Germinal center (tissue), 1 donor: ENCODE data around the gene AFAP1L2.
"Not testable (repeated sequence)": the region's sequence is repeated elsewhere in the genome, so short reads cannot be mapped to it uniquely, and the experiment has no call there.

ENCODE experiments used
- DNase-seq: peaks from one replicate; pipeline ENCODE4 v3.0.0; 2012; ENCODE audit warnings: mixed read lengths, low spot score

AFAP1L2 gene

DNA sequence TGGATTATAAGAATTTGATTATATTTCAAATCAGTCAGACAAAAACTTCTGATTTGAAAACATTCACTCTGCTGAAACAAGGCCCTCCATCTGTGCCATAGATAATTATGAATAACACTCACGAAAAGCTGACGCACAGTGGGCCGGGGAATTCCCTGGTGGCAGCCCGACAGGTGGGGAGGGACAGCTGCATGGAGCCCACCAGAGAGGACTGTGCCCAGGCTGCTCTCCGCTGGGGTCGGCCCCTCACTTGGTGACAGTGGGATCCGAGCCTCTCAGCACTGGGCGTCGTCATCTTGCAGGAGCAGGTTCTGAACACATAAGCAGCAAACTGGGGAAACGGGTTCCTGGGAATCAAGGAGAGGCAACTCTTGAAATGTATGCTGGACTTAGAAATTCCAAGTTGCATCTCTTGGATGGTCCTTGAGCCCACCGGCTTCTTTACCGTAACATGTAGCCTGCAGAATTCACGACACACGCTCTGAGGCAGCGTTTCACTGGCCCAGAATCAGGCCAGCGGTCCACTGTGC, 41.4 kb downstream of the AFAP1L2 start:
- DNase-seq: no peak

DNA sequence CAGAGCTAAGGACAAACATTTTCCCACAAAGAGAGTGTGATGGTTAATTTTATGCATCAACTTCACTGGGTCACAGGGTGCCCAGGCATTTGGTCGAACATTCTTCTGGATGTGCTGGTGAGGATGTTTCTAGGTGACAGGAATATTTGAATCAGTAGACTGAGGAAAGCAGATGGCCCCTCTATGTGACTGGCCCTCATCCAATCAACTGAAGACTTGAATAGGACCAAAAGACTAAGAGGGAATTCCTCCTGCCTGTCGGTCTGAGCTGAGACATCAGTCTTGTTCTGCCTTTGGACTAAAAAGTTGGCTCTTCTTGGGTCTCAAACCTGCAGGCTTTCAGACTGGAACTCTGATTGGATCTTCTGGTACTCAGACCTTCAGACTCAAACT, 44.4 kb downstream of the AFAP1L2 start:
- DNase-seq: no peak

DNA sequence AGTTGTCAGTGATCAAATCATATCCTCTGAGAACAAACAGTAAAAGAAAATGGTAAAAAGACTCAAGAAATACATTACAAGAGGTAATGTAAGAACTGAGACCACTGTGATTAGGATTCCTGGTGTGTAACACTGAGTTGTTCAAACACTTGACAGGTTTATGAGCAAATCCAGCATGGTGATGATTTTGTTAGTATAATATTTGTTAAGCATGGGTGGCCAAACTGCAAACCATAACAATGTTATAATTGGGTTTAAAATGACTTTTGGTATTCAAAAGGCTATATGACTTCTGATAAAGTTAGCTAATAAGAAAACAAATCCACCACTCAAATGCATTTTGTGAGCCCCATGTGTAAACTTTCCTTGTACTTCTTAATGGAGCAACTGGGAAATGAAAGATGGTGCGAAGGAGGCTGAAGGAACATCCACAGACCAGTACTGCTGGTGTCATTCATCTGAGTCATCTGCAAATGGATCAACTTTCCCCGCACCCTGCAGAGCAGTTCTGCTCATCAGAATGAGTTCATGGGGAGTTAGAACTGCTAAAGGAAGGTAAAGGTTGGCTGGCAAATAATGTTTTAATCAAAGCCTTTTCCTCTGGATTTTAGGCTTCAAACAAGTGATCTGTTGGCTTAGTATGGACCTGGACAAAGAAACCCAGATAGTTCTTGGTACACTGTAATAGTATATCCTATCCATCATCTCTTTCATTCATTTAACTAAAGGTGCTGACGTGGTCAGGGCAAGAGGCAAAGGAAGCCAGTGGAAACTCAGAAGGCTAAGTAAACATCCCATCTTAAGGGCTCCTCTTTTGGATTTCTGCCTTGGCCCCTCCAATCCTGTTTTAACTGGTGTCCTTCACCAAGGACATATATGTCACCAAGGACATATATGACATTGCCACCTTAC, 45.0 kb downstream of the AFAP1L2 start:
- no peak for DNase-seq

DNA sequence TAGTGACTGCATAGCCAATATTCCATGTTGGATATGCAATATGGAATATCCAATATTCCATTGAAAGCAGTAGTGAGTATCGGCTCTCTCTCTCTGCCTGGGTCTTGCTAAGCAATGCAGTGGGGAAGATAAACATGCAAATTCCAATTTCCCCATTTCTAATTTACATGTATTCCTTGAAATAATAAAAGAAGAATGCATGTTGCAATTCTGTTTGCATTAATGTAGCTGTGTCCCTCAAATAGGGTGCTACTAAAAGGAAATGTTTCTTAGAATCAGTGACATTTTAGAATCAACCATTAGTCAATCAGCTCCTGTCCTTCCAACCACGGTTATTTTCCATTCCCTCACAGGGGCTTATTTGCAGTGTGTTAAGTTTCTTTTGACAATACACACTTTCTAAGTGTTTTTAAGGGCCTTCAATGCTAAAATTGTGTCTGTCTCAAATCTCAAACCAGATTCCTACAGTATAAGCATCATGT, 46.7 kb downstream of the AFAP1L2 start:
- DNase-seq: no peak

DNA sequence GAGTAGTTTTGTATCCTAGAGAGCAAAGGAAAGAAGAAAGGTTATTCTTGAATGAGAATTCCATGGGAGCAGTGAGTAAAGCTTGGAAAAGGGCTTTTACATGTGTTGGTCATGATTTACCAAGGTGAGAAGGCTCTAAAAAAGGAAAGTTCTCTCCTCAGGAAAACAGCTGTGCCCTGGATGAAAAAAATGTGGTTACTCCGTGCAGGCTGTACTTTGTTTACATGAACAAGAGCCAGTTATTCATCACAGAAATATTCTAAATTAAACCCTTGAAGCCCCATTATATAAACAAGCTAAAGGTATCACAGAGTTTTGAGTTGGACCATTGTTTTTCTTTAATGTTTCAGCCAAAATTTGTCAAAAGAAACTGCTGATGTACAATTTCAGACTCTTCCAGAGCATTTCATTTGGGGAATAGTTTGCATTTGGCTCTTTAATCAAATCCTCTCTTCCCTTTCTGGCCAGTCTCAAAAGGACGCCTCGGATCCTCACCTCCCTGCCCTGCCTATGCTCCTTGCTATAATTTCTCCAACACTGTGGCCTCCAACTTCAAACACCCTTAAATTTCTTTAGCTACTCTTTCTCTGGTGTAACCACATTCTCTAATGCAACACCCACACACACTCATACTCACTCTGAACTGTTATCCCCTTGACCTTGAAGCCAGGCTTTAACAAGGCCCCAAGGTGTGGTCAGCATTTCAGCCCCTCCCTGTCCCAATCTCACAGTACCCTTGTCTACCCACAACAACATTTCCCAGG, 47.4 kb downstream of the AFAP1L2 start:
- DNase-seq: no peak

DNA sequence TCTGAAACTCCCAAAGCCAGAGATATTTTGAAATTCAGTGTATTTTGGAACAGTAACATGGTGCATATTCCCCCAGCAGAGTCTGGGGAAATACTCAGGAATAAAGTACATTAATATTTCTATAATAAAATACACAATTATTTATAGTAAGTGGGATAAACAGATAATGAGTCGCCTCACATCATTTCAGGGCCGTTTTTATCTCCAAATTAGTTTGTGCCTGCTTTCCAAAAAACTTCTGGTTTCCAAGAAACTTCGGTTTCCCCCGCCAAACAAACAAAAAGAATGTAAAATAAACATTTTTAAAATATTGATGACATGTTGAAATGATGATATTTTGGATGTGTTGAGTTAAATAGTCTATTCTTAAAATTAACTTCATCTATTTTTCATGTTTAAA, 48.2 kb downstream of the AFAP1L2 start:
- no peak for DNase-seq

DNA sequence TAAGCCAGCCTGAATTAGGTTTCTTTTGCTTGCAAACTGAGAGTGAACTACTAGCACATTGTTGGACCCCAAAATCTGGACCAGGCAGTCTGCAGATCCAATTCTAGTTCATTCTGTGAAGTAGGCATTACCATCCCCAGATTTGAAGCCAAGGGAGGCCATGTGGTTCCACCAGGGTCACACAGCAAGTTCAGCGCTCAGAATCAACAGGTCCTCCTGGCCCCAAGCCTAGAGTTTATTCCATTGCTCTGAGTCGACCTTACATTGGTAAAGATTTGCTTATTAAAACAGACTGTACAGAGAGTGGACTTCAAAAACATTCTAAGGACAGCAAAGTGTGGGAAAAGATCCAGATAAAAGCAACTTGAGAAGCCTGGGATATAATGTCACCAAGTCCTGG, 50.9 kb downstream of the AFAP1L2 start:
- no peak for DNase-seq

DNA sequence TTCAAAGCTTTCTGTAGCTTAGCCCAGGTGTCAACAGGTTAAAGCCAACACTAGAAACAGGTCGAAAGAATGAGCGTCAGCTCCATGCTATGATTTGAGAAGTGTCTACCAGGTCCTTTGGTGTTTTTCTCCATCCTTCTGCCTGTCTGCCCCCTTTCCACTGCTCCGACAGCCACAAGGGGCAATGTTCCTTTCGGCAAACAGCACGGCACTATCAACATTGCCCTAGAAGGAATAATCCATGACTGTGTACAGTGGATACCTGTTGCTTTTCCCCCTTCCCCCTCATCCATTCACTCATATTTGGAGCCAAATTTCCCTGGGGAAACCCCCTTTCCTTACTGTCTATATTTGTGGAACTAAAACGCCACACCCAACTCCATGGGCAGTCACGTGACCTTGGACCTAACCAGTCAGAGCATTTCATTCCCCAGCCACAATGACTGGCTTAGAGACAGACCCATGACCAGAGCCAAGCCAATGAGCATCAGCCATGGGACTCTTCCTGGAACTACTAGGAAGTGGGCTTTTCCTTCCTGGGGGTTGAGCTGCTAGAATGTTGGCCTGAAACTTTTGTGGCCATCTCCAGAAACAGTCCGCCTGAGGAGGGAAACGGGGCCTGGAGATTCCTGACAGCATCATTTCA, 51.5 kb downstream of the AFAP1L2 start:
- no peak for DNase-seq

DNA sequence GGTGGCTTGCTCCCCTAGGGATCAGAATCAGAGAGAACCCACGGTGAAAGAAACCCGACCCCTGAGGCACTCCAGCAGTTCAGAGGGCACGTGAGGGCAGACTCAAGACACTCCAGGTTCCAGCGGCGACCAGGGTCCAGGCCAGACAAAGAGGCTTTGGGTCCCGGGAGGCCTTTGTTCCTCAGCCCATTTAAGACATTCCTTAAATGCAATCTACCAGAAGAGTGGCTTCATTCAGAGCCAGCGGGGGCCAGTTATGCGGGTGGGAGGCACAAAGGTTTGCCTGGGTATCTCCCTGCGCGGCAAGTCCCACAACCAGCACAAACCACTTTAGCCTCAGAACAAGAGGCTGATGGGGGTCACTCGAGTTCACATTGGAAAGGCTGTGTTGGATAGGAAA, 53.6 kb downstream of the AFAP1L2 start:
- DNase-seq: no peak

DNA sequence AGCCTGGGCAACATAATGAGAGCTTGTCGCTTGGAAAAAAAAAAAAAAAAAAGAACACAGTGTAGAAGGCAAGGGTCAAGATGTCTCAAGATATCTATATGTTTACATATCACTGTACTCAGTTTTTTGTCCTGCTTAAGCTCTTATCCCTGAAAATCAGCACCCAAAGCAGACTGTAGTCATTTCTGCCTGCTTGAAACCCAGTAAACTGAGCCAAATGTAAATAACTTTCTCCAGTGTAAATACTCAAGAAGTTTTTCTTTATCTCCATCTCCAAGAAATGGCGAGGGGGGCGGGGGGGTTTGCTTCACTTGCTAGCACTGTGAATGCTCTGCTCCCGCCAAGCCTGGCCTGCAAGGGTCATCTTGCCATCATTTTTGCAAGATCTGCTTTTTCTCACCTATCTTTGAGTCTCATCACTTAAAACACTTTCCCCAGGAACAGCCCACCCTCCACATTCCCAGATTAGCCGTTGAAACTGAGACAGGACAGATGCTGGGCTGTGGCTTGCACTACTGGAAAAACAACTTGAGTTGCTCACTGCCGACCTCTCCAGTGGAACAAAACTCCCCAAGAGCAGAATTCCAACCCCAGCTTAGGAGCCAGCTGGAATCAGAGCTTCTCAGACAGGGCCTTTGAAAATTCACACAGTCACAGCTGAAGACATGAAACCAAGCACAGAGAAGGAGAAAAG, 54.6 kb downstream of the AFAP1L2 start:
- DNase-seq: no peak

DNA sequence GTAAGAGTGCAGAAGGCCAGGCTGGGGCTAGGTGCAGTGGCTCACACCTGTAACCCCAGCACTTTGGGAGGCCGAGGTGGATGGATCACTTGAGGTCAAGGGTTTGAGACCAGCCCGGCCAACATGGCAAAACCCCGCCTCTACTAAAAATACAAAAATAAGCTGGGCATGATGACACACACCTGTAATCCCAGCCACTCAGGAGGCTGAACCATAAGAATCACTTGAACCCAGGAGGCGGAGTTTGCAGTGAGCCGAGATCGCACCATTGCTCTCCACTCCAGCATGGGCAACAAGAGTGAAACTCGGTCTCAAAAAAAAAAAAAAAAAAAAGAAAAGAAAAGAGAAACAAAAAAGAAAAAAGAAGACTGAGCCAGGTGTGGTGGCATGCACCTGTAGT, 55.2 kb downstream of the AFAP1L2 start:
- not testable (repeated sequence) for DNase-seq

DNA sequence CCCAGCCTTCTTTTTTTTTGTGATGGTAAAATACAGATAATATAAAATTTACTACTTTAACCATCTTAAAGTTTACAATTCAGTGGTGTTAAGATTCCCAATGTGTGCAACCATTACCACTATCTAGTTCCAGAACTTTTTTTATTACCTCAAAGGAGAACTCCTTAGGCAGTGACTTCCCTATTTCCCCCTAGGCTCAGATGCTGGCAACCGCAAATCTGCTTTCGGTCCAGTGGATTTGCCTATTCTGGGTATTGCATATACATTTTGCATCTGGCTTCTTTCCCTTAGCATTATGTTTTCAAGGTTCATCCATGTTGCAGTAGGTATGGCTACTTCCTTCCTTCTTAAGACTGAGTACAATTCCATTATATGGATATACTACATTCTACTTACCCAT, 56.5 kb downstream of the AFAP1L2 start:
- DNase-seq: no peak

DNA sequence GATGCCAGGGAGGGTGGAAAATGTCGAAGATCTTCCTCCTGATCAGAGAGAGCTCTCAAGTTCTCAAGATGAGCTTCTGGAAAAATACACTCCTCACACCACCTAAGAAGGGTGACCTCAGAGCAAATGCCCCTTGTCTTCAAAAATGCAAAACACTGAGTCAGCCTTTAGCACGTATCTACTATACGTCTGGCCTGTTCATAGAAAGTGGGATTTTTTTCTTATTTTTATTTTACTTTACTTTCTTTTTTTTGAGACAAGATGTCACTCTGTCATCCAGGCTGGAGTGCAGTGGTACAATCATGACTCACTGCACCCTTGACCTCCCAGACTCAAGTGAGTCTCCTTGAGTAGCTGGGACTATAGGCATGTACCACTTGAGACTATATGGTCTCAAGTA, 57.1 kb downstream of the AFAP1L2 start:
- DNase-seq: no peak

DNA sequence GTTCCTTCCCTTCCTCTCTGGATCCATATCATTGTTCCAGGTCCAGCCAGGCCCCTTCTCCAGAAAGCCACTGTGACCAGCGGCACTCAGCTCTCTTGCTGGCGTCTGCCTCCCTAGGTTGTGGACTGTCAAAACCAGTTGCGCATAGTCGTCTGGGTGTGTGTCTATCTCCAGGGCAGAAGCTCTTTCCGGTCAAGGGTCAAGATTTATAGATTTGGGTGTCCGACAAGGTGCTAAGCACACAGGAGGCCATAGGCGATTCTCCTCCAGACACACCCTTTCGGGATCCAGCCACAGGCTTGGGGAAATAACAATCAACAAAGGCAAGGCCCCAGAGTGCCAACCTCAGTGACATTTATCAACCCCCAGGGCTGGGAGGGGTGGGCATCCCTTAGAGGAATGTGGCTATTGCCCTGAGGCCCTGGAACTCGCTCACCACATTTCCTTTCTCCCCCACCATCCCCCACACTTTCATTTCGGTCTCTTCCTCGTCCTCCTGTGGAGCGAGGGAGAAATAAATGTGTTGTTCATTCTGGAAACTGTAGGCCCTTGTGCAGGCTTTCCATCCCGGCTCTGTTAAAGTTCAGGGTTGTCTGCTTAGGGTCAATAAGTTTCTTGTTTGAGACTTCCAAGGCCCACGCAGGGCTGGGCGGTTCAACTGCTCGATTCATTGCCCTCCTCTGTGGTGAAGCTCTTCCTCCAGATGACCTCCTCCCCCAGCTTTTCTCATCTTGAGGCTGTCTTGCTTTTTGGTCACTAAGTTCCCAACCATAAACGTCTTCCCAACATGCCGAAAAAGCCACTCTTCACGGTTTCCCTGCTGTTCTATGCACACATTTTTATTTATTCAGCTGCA, 57.9 kb downstream of the AFAP1L2 start:
- no peak for DNase-seq

DNA sequence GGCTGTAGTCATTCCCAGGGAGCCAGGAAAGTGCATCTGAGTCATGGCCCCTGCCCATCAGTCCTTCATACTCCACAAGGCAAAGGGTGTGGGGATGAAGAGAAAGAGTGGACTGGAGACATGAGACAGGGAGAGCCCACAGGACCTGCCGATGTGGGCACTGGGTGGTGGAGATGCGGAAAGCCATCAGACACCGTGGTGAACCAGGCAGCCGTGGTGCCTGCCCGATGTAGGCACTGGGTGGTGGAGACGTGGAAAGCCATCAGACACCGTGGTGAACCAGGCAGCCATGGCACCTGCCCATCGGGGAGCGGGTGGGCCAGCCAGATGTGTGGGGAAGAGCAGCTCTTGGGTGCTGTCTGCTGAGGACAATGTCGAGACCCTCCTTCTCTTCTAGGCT, 58.6 kb downstream of the AFAP1L2 start:
- no peak for DNase-seq

DNA sequence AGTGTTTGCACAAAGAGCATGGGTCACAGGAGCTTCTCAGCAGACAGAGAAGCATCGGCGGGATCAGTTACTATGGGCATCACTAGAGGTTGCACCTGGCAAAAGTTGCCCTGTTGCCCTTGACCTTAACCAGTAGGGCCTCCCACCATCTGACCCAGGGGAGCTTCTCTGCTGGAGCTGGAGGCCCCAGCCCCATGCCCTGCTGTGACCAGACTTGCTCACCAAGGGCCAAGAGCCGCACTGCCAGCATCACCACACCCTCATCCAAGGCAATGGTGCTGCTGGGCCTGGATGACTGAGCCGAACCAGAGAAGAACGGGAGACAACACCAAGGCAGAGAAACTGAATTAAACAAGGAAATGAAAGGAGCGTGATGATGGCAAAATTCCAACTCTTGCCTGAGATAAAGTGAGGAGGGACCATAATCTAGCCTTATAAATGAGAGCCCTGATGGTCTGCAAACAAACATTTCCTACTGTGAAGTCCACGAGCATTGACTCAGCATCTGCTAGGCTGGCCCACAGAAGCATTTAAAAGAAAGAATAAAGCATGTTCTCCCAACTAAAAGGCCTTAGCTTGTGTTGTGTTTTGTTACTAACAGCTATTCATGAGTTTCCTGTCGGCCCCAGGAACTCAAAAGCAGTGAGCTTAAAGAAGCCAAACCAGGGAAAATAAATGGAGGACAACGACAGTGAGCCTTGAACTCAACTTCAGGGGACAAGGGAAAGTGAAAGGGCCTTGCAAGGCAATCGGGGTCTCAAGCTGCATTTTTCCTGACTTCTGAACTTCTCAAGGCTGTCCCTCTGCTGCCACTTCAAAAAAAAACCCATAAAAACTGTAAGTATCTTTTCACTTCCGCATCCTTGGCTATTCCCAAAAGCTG, 60.4 kb downstream of the AFAP1L2 start:
- DNase-seq: no peak

DNA sequence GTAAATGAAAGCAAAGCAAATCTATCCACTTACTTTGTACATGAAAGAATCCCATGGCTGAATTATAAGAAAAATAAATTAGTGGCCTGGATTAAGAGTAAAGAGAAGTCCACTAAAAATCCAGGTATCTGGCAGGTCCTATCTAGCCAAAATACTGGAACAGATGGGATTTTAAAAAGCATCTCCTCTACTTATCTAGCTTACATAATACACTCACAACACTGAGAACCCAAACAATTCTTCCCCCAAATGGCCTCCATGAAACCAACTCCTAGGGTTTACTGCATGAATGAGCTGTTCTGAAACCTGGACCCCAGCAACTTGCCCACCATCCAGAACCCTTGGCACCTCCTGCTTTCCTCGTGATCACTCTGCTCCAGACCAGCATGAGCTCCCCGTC, 61.3 kb downstream of the AFAP1L2 start:
- DNase-seq: no peak

DNA sequence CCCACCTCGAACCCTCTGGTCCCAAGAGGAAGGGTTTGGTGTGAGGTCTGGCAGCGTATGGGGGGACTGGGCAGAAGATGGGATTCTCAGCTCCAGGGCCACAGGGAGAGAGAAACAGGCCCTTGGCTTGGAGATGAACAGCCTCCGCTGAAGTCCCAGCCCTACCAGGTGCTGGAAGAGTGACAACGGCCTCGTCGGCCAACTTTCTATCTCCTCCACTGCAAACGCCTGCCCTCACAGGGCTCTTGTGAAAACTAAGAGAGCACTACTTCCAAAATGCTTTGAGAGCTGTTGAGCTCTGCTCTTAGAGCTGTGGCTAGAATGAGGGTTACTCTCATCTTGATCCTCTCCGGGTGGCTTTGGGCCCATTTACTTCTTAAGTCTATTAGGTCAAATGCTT, 63.5 kb downstream of the AFAP1L2 start:
- DNase-seq: no peak

DNA sequence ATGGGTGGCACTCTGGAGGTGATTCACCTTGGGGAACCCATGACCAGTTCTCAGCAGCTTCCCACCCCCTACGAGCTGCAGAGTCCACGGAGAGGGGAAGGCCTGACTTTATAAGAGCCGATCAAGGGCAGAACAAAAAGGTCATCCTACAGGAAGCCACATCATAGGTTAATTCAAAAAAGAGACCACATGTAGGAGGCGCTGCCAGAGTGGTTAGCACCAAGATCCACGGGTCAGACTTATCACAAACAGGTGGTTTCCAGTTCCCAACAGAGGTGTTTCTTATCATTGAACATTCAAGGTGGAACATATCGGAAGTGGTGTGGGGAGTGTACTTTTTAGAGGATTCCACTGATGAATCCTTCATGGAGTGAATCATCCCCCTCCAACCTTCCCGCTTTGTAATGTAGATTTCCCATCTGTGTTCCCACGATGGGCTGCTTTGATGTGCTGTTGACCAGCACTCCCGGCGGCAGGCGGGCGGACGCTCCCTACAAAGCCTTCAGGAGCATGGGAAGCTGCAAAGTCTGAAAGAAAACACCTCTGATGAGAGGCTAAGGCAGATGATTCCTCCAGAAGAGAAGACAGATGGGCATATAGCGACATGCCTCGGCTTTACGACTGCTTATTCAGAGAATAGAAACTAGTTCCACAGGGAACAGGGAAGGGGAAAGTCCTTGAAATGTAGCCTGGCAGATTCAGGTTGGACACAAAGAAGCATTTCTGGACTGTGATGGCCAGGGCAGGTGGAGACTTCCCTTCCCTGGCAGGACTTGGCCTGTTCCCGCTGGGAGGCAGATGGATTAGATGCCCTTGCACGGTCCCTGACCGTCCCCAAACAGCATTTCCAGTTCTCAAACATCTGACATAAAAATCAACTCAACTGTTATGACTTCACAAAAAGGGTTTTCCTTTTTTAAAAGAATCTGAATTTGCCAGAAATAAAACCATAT, 66.5 kb downstream of the AFAP1L2 start:
- DNase-seq: no peak
